Colonic mucosa (tissue), 4 donors: ENCODE results near the gene SLAMF1. TPM values are rescaled to one million over a fixed set of nuclear protein-coding genes. Genes with fewer than 3 reads are reported as not detected.

Experiments used
- DNase-seq: peaks from one replicate; pipeline ENCODE4 v3.0.0-alpha.2; 2020
- H3K27ac ChIP-seq: fragments of 200-600 bp; one replicate; pipeline ENCODE4 v1.8.0; 2021
- H3K27me3 ChIP-seq: fragments of 200-600 bp; one replicate; pipeline ENCODE4 v1.8.0; 2021
- H3K36me3 ChIP-seq: fragments of 200-600 bp; one replicate; pipeline ENCODE4 v1.8.0; 2021
- H3K4me1 ChIP-seq: fragments of 200-600 bp; one replicate; pipeline ENCODE4 v1.8.0; 2021; ENCODE audit warnings: mild to moderate bottlenecking
- H3K4me3 ChIP-seq: fragments of 200-600 bp; one replicate; pipeline ENCODE4 v1.8.0; 2021
- H3K9ac ChIP-seq, 2 donors: one replicate each; pipeline ENCODE4 v1.7.0; 2013; ENCODE audit warnings: control low read depth in 2 of 2, low read depth in 2 of 2, low read length in 2 of 2
- H3K9me3 ChIP-seq: fragments of 200-600 bp; one replicate; pipeline ENCODE4 v1.8.0; 2021
- intact Hi-C: fragments of 100-400 bp; cut with DNase I; formaldehyde crosslinking; loops from one replicate; pipeline ENCODE4 v1.14.1; 2022
- total RNA-seq, 2 donors: library from RNA; stranded (reverse); fragmentation: NEBNext Ultra II Directional in 1 of 2; extraction: Animal tissue kit (Norgen Biotek cat#: 25700) in 1 of 2; gene quantifications; one replicate each; pipeline ENCODE4 v1.2.1, GENCODE V29; 2021
- TF ChIP-seq, protein P1 (sequence below): fragments of 200-600 bp; IDR thresholded peaks from one replicate; pipeline ENCODE4 v1.8.0; 2022; ENCODE audit warnings: antibody characterized with exemption, mild to moderate bottlenecking
- donor health status: healthy.
- donor health status: DM: no; HTN: no; CAD: no.
- donor health status: DM: no; HTN: no; CAD: no.

The SLAMF1 gene
- total RNA-seq, 2 donors from 2014 or later: 0.69 to 1.2 TPM

- no peak overlapping the region for H3K4me3 ChIP-seq
- no peak overlapping the region for H3K9ac ChIP-seq
- no peak overlapping the region for H3K27ac ChIP-seq
- intact Hi-C loops: loop anchor here (5.0 kb wide), 1 partner anchor 51 kb away; no protein-coding TSS in a partner anchor
- no peaks in the 10 kb centered on the region for H3K4me1 ChIP-seq
- H3K36me3 ChIP-seq: no peaks in the 10 kb centered on the region
- H3K9me3 ChIP-seq: no peaks in the 10 kb centered on the region
- no peaks in the 10 kb centered on the region for H3K27me3 ChIP-seq
- no peak for DNase-seq
- TF ChIP-seq, protein P1, sequence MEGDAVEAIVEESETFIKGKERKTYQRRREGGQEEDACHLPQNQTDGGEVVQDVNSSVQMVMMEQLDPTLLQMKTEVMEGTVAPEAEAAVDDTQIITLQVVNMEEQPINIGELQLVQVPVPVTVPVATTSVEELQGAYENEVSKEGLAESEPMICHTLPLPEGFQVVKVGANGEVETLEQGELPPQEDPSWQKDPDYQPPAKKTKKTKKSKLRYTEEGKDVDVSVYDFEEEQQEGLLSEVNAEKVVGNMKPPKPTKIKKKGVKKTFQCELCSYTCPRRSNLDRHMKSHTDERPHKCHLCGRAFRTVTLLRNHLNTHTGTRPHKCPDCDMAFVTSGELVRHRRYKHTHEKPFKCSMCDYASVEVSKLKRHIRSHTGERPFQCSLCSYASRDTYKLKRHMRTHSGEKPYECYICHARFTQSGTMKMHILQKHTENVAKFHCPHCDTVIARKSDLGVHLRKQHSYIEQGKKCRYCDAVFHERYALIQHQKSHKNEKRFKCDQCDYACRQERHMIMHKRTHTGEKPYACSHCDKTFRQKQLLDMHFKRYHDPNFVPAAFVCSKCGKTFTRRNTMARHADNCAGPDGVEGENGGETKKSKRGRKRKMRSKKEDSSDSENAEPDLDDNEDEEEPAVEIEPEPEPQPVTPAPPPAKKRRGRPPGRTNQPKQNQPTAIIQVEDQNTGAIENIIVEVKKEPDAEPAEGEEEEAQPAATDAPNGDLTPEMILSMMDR: no peak
Observed at GRCh38 chr1:160662910-160663309, 16.1 kb upstream of the SLAMF1 start.

- Histone ChIP-seq H3K4me3 (no peak overlapping the region), H3K27ac (no peak overlapping the region), H3K4me1 (no peaks in the 10 kb centered on the region), H3K27me3 (no peaks in the 10 kb centered on the region), H3K36me3 (no peaks in the 10 kb centered on the region), H3K9ac (no peak overlapping the region), H3K9me3 (no peaks in the 10 kb centered on the region)
- intact Hi-C loops: no loop called here
- TF ChIP-seq, protein P1: no peak
- DNase-seq: no peak
Observed at GRCh38 chr1:160659566-160659965, 12.7 kb upstream of the SLAMF1 start.

- Histone ChIP-seq H3K27me3 (no peaks in the 10 kb centered on the region), H3K9ac (no peak overlapping the region), H3K4me1 (no peaks in the 10 kb centered on the region), H3K27ac (no peak overlapping the region), H3K9me3 (no peaks in the 10 kb centered on the region), H3K36me3 (no peaks in the 10 kb centered on the region), H3K4me3 (no peak overlapping the region)
- TF ChIP-seq, protein P1: no peak
- no peak for DNase-seq
- intact Hi-C loops: no loop called here
Observed at GRCh38 chr1:160658814-160659193, 12.0 kb upstream of the SLAMF1 start.

- H3K27ac ChIP-seq: no peak overlapping the region
- no peak for DNase-seq
Observed at GRCh38 chr1:160658162-160658813, 11.4 kb upstream of the SLAMF1 start.

DNA sequence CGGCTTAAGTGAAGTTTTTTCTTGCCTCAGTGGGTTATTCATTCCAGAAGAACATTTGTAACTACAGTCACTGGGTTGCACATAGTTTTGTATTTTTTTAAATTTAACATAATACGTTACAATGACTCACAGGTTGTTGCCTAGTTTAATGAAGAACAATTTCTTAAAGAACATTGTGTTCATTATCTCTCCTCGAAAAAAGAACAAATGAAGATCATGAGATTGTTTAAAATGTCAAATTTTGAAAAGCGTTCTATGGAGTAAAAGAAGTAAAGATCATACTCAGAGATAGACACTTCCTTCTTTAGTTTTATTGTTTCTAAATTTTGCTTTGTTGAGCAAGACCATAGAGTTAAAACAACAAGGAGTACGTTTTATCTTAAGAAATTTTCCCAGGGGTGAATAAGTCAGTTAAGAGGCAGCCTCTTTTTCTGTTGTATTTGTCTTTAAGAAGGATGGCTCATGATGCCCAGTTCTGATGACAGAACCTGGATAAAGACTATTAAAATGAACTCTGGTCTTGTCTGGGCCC is 10.5 kb upstream of the SLAMF1 start:
- H3K36me3 ChIP-seq: no peaks in the 10 kb centered on the region
- H3K27ac ChIP-seq: no peak overlapping the region
- no peaks in the 10 kb centered on the region for H3K9me3 ChIP-seq
- H3K4me1 ChIP-seq: no peaks in the 10 kb centered on the region
- intact Hi-C loops: no loop called here
- no peak overlapping the region for H3K4me3 ChIP-seq
- TF ChIP-seq, protein P1: no peak
- H3K9ac ChIP-seq: no peak overlapping the region
- no peak for DNase-seq
- no peaks in the 10 kb centered on the region for H3K27me3 ChIP-seq

More at GRCh38 chr1:160658162-160658813, 11.4 kb upstream of the SLAMF1 start:
- Histone ChIP-seq H3K4me1 (no peaks in the 10 kb centered on the region), H3K4me3 (no peak overlapping the region), H3K9me3 (no peaks in the 10 kb centered on the region), H3K36me3 (no peaks in the 10 kb centered on the region), H3K27me3 (no peaks in the 10 kb centered on the region), H3K9ac (no peak overlapping the region)
- intact Hi-C loops: no loop called here
- TF ChIP-seq, protein P1: no peak
